Inflammatory macrophage (primary cell): ENCODE data around the gene PRDX2.

Source experiments
- DNase-seq, 2 donors: peaks; one replicate each; pipeline ENCODE4 v3.0.0-alpha.2; 2020 to 2022

Gene PRDX2

GRCh38 chr19:12779162-12779993 is 22.2 kb downstream of the PRDX2 start:
- peak in 1 of 2 donors; percentile 34 for DNase-seq

- no peak for DNase-seq
Measured at GRCh38 chr19:12778905-12779161, 22.8 kb downstream of the PRDX2 start.

GRCh38 chr19:12778017-12778904 is 23.3 kb downstream of the PRDX2 start:
- DNase-seq, result peak; percentile 49 to 58

- DNase-seq, result peak; percentile 77 to 78
Measured at GRCh38 chr19:12777217-12778016, 24.2 kb downstream of the PRDX2 start.

- DNase-seq, result no peak
Measured at GRCh38 chr19:12774588-12775555, 26.7 kb downstream of the PRDX2 start, which contains the start of gene HOOK2. Gene HOOK2, minus strand, starts transcription at chr19:12775552. Its CDS starts 103 bp downstream, at chr19:12775449.

- peak in 1 of 2 donors; percentile 9 for DNase-seq
Measured at GRCh38 chr19:12773571-12773970, 28.0 kb downstream of the PRDX2 start.

- DNase-seq, result no peak
Measured at GRCh38 chr19:12772323-12772722, 29.3 kb downstream of the PRDX2 start.

- DNase-seq, result no peak
Measured at GRCh38 chr19:12770922-12771321, 30.7 kb downstream of the PRDX2 start.

- peak in 1 of 2 donors; percentile 21 for DNase-seq
Measured at GRCh38 chr19:12769689-12770088, 31.9 kb downstream of the PRDX2 start.

GRCh38 chr19:12767666-12768065 is 33.9 kb downstream of the PRDX2 start:
- no peak for DNase-seq

GRCh38 chr19:12767150-12767549 is 34.5 kb downstream of the PRDX2 start:
- DNase-seq, result no peak

- DNase-seq, result peak; percentile 66 to 82
Measured at GRCh38 chr19:12766051-12766521, 35.5 kb downstream of the PRDX2 start.

- DNase-seq, result no peak
Measured at GRCh38 chr19:12764698-12765097, 36.9 kb downstream of the PRDX2 start.

- no peak for DNase-seq
Measured at GRCh38 chr19:12763100-12763499, 38.5 kb downstream of the PRDX2 start.

- no peak for DNase-seq
Measured at GRCh38 chr19:12759686-12760085, 41.9 kb downstream of the PRDX2 start.

GRCh38 chr19:12757544-12758274 is 43.9 kb downstream of the PRDX2 start:
- peak; percentile 78 to 79 for DNase-seq

GRCh38 chr19:12756150-12756883 is 45.3 kb downstream of the PRDX2 start:
- DNase-seq, result no peak

- DNase-seq, result no peak
Measured at GRCh38 chr19:12754465-12755196, 47.0 kb downstream of the PRDX2 start.
